Stomach (tissue), 4 donors: Measurements from ENCODE around the gene MKRN2OS.

Experiments
- CTCF ChIP-seq, 7 experiments: fragments of 450-650 bp in 4 of 7; fragments of 200-600 bp in 3 of 7; sonication (generic) in 3 of 7; IDR thresholded peaks; one replicate each; pipeline ENCODE4 v1.5.1; 2016 to 2019; ENCODE audit warnings: antibody characterized with exemption in 7 of 7, control low read depth in 2 of 7, mild to moderate bottlenecking in 1 of 7
- POLR2AphosphoS5 ChIP-seq, 3 donors: sonication (generic); formaldehyde crosslinking; IDR thresholded peaks; one replicate each; pipeline ENCODE4 v1.6.1; 2016; ENCODE audit warnings: antibody characterized with exemption in 3 of 3

- TF ChIP-seq CTCF (IDR thresholded peaks at IDR 0.05) (no peak), POLR2AphosphoS5 (IDR thresholded peaks at IDR 0.05) (no peak)
Observed at GRCh38 chr3:12521010-12521409, 24.3 kb downstream of the MKRN2OS start.
